ENCODE results near the gene RPS6KB2. TPM values are rescaled to one million over a fixed set of nuclear protein-coding genes. Genes with fewer than 3 reads are reported as not detected.
A peak's percentile ranks its signal among the peaks of the same experiment; 100 is the strongest.
"Not testable (repeated sequence)": the region's sequence is repeated elsewhere in the genome, so short reads cannot be mapped to it uniquely, and the experiment has no call there.

The RPS6KB2 gene
- total RNA-seq, 2 experiments from 2014 or later: 54.8 to 57.4 TPM

DNA sequence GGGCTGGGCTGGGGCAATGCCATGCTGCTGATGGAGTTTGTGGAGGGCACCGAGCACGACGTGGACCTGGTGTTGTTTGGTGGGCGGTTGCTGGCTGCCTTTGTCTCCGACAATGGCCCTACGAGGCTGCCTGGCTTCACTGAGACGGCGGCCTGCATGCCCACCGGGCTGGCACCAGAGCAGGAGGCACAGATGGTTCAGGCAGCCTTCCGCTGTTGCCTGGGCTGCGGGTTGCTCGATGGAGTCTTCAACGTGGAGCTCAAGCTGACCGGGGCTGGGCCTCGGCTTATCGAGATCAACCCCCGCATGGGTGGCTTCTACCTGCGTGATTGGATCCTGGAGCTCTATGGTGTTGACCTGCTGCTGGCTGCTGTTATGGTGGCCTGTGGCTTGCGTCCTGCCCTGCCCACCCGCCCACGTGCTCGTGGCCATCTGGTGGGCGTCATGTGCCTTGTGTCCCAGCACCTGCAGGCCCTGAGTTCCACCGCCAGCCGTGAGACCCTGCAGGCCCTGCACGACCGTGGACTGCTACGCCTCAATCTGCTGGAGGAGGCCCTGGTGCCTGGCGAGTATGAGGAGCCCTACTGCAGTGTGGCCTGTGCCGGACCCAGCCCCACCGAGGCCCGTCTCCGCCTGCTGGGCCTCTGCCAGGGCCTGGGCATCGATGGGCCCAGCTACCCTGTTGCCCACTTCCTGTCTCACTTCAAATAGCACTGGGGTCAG lies 4.2 kb upstream of the RPS6KB2 start:
- intact Hi-C loops (cut with micrococcal nuclease): no loop called here
- peaks cover 22% of the 10 kb centered on the region for H3K4me1 Mint-ChIP-seq (ENCODE audit: low read depth)
- TF ChIP-seq, protein P1, sequence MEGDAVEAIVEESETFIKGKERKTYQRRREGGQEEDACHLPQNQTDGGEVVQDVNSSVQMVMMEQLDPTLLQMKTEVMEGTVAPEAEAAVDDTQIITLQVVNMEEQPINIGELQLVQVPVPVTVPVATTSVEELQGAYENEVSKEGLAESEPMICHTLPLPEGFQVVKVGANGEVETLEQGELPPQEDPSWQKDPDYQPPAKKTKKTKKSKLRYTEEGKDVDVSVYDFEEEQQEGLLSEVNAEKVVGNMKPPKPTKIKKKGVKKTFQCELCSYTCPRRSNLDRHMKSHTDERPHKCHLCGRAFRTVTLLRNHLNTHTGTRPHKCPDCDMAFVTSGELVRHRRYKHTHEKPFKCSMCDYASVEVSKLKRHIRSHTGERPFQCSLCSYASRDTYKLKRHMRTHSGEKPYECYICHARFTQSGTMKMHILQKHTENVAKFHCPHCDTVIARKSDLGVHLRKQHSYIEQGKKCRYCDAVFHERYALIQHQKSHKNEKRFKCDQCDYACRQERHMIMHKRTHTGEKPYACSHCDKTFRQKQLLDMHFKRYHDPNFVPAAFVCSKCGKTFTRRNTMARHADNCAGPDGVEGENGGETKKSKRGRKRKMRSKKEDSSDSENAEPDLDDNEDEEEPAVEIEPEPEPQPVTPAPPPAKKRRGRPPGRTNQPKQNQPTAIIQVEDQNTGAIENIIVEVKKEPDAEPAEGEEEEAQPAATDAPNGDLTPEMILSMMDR (IDR thresholded peaks at IDR 0.05): no peak
- DNase-seq (no peak), ATAC-seq (no peak)
- H3K4me3 Mint-ChIP-seq: no peak overlapping the region
- ChIA-PET CTCF (interaction anchor here (1.2 kb wide), 2 partner anchors 10 to 41 kb away, joined by 3 to 4 read pairs; no protein-coding TSS in a partner anchor), POLR2A (interaction anchor here (0.9 to 10.0 kb wide), 9 partner anchors 9 to 65 kb away, joined by 3 to 178 read pairs (median 4); partner anchors contain the start of genes PTPRCAP and TBC1D10C)
- H3K27me3 Mint-ChIP-seq: no peaks in the 10 kb centered on the region
- no peaks in the 10 kb centered on the region for H3K9me3 Mint-ChIP-seq
- peaks cover 1% of the 10 kb centered on the region for H3K36me3 Mint-ChIP-seq (ENCODE audit: low read depth)
- H3K27ac Mint-ChIP-seq: no peak overlapping the region

GRCh38 chr11:67427364-67427859 lies 882 bp upstream of the RPS6KB2 start:
- H3K4me1 Mint-ChIP-seq (ENCODE audit: low read depth): peaks cover 22% of the 10 kb centered on the region
- H3K27me3 Mint-ChIP-seq; intact Hi-C loops (cut with micrococcal nuclease); ATAC-seq; H3K36me3 Mint-ChIP-seq (ENCODE audit: low read depth); H3K9me3 Mint-ChIP-seq: not testable (repeated sequence)
- peak; percentile 63 for DNase-seq
- CTCF ChIA-PET: interaction anchor here (1.7 kb wide), 1 partner anchor 26 kb away, joined by 6 read pairs; the partner anchor contains the start of gene PPP1CA
- peak overlapping the region; percentile 96 for H3K27ac Mint-ChIP-seq
- peak overlapping the region; percentile 94 for H3K4me3 Mint-ChIP-seq
- POLR2A ChIA-PET: interaction anchor here (1.0 to 2.6 kb wide), 7 partner anchors 8 to 187 kb away, joined by 3 to 27 read pairs (median 5); partner anchors contain the start of gene PTPRCAP

DNA sequence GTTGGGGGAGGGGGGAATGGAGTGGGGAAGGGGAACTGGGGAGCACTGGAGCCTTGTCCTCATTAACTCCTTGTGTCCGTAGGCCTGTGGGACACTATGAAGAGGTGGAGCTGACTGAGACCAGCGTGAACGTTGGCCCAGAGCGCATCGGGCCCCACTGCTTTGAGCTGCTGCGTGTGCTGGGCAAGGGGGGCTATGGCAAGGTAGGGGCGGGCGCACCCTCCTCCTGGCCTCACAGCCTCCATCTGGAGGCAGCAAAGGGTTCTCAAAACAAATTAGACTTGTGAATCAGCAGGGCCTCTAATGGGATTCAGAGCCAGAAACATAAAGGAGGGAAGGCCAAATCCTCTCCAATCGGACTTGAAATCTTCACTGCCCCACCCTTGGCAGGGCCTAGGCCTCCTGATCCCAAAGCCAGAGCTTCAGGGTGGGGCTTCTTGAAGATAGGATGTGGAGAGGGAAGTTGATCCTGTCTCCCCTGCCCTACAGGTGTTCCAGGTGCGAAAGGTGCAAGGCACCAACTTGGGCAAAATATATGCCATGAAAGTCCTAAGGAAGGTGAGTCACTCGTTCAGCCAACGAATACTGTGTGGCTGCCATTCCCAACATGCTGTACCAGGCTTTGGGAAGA lies 859 bp downstream of the RPS6KB2 start:
- ATAC-seq (no peak), DNase-seq (peak; percentile 17)
- Mint-ChIP-seq H3K27ac (peak overlapping the region; percentile 96), H3K4me1 (ENCODE audit: low read depth) (peaks cover 30% of the 10 kb centered on the region), H3K9me3 (no peaks in the 10 kb centered on the region), H3K36me3 (ENCODE audit: low read depth) (peaks cover 16% of the 10 kb centered on the region), H3K27me3 (no peaks in the 10 kb centered on the region), H3K4me3 (peak overlapping the region; percentile 94)
- CTCF ChIA-PET: interaction anchor here (1.2 kb wide), 1 partner anchor 9 kb away, joined by 3 read pairs; no protein-coding TSS in a partner anchor
- POLR2A ChIA-PET: interaction anchor here (0.9 to 2.6 kb wide), 11 partner anchors 8 to 38 kb away, joined by 3 to 27 read pairs (median 5); partner anchors contain the start of genes CORO1B, PPP1CA, PTPRCAP and RAD9A
- TF ChIP-seq, protein P1 (IDR thresholded peaks at IDR 0.05): no peak
- intact Hi-C loops (cut with micrococcal nuclease): no loop called here

GRCh38 chr11:67429722-67430121 lies 1.4 kb downstream of the RPS6KB2 start:
- CTCF ChIA-PET: interaction anchor here (1.2 kb wide), 1 partner anchor 9 kb away, joined by 3 read pairs; no protein-coding TSS in a partner anchor
- H3K27me3 Mint-ChIP-seq: no peaks in the 10 kb centered on the region
- peak overlapping the region; percentile 34 for H3K27ac Mint-ChIP-seq
- peaks cover 20% of the 10 kb centered on the region for H3K36me3 Mint-ChIP-seq (ENCODE audit: low read depth)
- intact Hi-C loops (cut with micrococcal nuclease): no loop called here
- no peaks in the 10 kb centered on the region for H3K9me3 Mint-ChIP-seq
- ATAC-seq (no peak), DNase-seq (no peak)
- POLR2A ChIA-PET: interaction anchor here (0.9 to 2.1 kb wide), 4 partner anchors 9 to 38 kb away, joined by 3 to 8 read pairs (median 4); partner anchors contain the start of gene RAD9A
- peak overlapping the region; percentile 94 for H3K4me3 Mint-ChIP-seq
- TF ChIP-seq, protein P1 (IDR thresholded peaks at IDR 0.05): no peak
- H3K4me1 Mint-ChIP-seq (ENCODE audit: low read depth): peaks cover 35% of the 10 kb centered on the region

Measured in activated CD8-positive, alpha-beta T cell treated with anti-CD3 and anti-CD28 coated beads for 36 hours (primary cell).